ENCODE data around the gene TSC2. TPM values are rescaled to one million over a fixed set of nuclear protein-coding genes. Genes with fewer than 3 reads are reported as not detected.
A peak's percentile ranks its signal among the peaks of the same experiment; 100 is the strongest.

Gene TSC2
- total and polyA plus RNA-seq, 2 of the 13 experiments (the other 11 are each of a cell fraction or from before 2014, with no cell fraction given) = 19.6 to 40.4 TPM

DNA sequence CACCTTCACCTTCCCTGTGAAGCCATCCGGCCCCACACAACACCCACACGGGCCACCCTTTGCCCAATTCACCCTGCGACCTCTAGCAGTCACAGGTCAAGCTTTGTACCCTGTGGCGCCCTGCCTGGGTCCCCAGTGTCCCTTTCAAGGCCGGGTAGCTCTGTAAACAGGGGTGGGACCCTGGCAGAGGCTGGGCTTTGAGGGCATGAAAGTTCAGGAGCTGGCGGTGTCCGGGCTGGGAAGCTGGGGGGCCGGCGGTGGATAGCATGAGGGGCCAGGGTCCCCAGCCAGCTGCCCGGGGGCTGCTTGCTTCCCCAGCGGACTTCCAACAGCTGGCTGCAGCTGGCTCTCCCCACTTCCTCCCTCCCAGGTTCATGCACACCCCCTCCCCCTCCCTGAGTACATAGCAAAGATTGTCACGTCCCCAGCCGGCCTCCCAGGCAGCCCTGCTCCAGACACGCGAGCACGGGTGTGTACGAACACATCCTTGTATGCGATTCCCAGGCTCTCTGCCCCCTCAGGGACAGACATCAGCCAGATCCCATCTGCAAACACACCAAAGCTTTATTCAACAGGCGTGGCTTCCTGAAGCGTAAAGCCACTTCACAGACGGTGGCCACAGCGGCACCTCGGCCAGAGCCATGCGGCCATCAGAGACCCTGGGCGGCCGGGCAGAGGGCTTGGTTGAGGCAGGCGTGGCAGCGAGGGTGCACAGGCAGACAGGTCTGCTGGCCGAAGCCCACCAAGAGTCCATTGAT lies 8.3 kb upstream of the TSC2 start (continued):
- TF ChIP-seq PAX8 (CRISPR knock-in tag; IDR thresholded peaks at IDR 0.05; ENCODE audit: borderline replicate concordance) (peak; percentile 80; the same call in 1 of the 2 replicates), BHLHE40 (IDR thresholded peaks at IDR 0.05; ENCODE audit: low read length) (peak; percentile 64; the same call in 1 of the 2 replicates), MAZ (IDR thresholded peaks at IDR 0.05; ENCODE audit: borderline replicate concordance, low read depth, low read length) (no peak), MAZ (CRISPR knock-in tag; IDR thresholded peaks at IDR 0.05; ENCODE audit: low read depth) (peak; percentile 74), ZNF329 (CRISPR knock-in tag; IDR thresholded peaks at IDR 0.05; ENCODE audit: low read depth) (no peak), RORA (CRISPR knock-in tag; IDR thresholded peaks at IDR 0.05) (no peak), MED8 (CRISPR knock-in tag; IDR thresholded peaks at IDR 0.05; ENCODE audit: insufficient replicate concordance) (no peak), KLF13 (CRISPR knock-in tag; IDR thresholded peaks at IDR 0.05) (no peak), HMG20A (CRISPR knock-in tag; IDR thresholded peaks at IDR 0.05; ENCODE audit: borderline replicate concordance) (peak; percentile 74; the same call in 1 of the 2 replicates), ZNF841 (CRISPR knock-in tag; IDR thresholded peaks at IDR 0.05; ENCODE audit: borderline replicate concordance) (no peak), ZFP82 (CRISPR knock-in tag; IDR thresholded peaks at IDR 0.05; ENCODE audit: borderline replicate concordance) (peak; percentile 60; the same call in 1 of the 2 replicates), SUZ12 (IDR thresholded peaks at IDR 0.05; ENCODE audit: low read depth, low read length) (no peak), PHF21A (CRISPR knock-in tag; IDR thresholded peaks at IDR 0.05) (peak; percentile 94), ATAD3A (CRISPR knock-in tag; IDR thresholded peaks at IDR 0.05) (no peak), NCOR1 (IDR thresholded peaks at IDR 0.05; ENCODE audit: borderline replicate concordance, low read length) (peak; percentile 49; the same call in 1 of the 2 replicates), ARNT2 (CRISPR knock-in tag; IDR thresholded peaks at IDR 0.05; ENCODE audit: low read depth) (0 out of 2 replicates have a peak, but pooled peaks have one; percentile 51), HMGA1 (CRISPR knock-in tag; conservative IDR thresholded peaks at IDR 0.05) (no peak), GTF2F1 (IDR thresholded peaks at IDR 0.05; ENCODE audit: low read length) (no peak), MAFG (CRISPR knock-in tag; IDR thresholded peaks at IDR 0.05) (no peak), ZNF460 (CRISPR knock-in tag; IDR thresholded peaks at IDR 0.05; ENCODE audit: borderline replicate concordance) (no peak; the same call in 1 of the 2 replicates)
- TF ChIP-seq, protein P1, sequence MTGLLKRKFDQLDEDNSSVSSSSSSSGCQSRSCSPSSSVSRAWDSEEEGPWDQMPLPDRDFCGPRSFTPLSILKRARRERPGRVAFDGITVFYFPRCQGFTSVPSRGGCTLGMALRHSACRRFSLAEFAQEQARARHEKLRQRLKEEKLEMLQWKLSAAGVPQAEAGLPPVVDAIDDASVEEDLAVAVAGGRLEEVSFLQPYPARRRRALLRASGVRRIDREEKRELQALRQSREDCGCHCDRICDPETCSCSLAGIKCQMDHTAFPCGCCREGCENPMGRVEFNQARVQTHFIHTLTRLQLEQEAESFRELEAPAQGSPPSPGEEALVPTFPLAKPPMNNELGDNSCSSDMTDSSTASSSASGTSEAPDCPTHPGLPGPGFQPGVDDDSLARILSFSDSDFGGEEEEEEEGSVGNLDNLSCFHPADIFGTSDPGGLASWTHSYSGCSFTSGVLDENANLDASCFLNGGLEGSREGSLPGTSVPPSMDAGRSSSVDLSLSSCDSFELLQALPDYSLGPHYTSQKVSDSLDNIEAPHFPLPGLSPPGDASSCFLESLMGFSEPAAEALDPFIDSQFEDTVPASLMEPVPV (CRISPR knock-in tag; IDR thresholded peaks at IDR 0.05) = no peak; the same call in none of the 2 replicates
- TF ChIP-seq, protein P2, sequence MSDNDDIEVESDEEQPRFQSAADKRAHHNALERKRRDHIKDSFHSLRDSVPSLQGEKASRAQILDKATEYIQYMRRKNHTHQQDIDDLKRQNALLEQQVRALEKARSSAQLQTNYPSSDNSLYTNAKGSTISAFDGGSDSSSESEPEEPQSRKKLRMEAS (IDR thresholded peaks at IDR 0.05) = peak; percentile 80; the same call in 1 of the 2 replicates
- TF ChIP-seq, protein P3, sequence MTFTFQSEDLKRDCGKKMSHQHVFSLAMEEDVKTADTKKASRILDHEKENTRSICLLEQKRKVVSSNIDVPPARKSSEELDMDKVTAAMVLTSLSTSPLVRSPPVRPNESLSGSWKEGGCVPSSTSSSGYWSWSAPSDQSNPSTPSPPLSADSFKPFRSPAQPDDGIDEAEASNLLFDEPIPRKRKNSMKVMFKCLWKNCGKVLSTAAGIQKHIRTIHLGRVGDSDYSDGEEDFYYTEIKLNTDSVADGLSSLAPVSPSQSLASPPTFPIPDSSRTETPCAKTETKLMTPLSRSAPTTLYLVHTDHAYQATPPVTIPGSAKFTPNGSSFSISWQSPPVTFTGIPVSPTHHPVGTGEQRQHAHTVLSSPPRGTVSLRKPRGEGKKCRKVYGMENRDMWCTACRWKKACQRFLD (CRISPR knock-in tag; IDR thresholded peaks at IDR 0.05; ENCODE audit: borderline replicate concordance) = no peak
- TF ChIP-seq, protein P4, sequence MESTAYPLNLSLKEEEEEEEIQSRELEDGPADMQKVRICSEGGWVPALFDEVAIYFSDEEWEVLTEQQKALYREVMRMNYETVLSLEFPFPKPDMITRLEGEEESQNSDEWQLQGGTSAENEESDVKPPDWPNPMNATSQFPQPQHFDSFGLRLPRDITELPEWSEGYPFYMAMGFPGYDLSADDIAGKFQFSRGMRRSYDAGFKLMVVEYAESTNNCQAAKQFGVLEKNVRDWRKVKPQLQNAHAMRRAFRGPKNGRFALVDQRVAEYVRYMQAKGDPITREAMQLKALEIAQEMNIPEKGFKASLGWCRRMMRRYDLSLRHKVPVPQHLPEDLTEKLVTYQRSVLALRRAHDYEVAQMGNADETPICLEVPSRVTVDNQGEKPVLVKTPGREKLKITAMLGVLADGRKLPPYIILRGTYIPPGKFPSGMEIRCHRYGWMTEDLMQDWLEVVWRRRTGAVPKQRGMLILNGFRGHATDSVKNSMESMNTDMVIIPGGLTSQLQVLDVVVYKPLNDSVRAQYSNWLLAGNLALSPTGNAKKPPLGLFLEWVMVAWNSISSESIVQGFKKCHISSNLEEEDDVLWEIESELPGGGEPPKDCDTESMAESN (CRISPR knock-in tag; conservative IDR thresholded peaks at IDR 0.05) = peak; percentile 49; the same call in 1 of the 2 replicates
